GM18519 (cell line): ENCODE results near the gene ENKD1.
"Not testable (repeated sequence)": the region's sequence is repeated elsewhere in the genome, so short reads cannot be mapped to it uniquely, and the experiment has no call there.

ENCODE experiments used
- ATAC-seq: cut with Tn5 transposase; IDR thresholded peaks from one replicate; pipeline ENCODE4 v1.9.1; 2021; ENCODE audit warnings: mild to moderate bottlenecking, moderate library complexity; ENCODE audit not compliant: unreplicated experiment, low FRiP score

ENKD1 gene

GRCh38 chr16:67666559-67667452 lies at the start of gene ENKD1, which contains the start of gene C16orf86:
TSS of gene ENKD1 (minus strand) at chr16:67666750. CDS start at chr16:67666442, 308 bp downstream.
TSS of gene C16orf86 (plus strand) at chr16:67666814. CDS start at chr16:67666971, 157 bp downstream.
- no peak for ATAC-seq

GRCh38 chr16:67716097-67716496 lies 49.5 kb upstream of the ENKD1 start:
- ATAC-seq: no peak

GRCh38 chr16:67714522-67714921 lies 48.0 kb upstream of the ENKD1 start:
- no peak for ATAC-seq

GRCh38 chr16:67713647-67714273 lies 47.2 kb upstream of the ENKD1 start:
- no peak for ATAC-seq

GRCh38 chr16:67710607-67711006 lies 44.1 kb upstream of the ENKD1 start:
- ATAC-seq: no peak

GRCh38 chr16:67709050-67709449 lies 42.5 kb upstream of the ENKD1 start:
- no peak for ATAC-seq

GRCh38 chr16:67708368-67708771 lies 41.8 kb upstream of the ENKD1 start:
- ATAC-seq: no peak

- ATAC-seq: no peak
Measured at GRCh38 chr16:67707790-67708189, 41.2 kb upstream of the ENKD1 start.

GRCh38 chr16:67707210-67707609 lies 40.7 kb upstream of the ENKD1 start:
- ATAC-seq: no peak

- ATAC-seq: no peak
Measured at GRCh38 chr16:67704110-67704509, 37.6 kb upstream of the ENKD1 start.

- no peak for ATAC-seq
Measured at GRCh38 chr16:67703626-67704025, 37.1 kb upstream of the ENKD1 start.

GRCh38 chr16:67702130-67702529 lies 35.6 kb upstream of the ENKD1 start:
- no peak for ATAC-seq

- no peak for ATAC-seq
Measured at GRCh38 chr16:67701420-67701819, 34.9 kb upstream of the ENKD1 start.

- no peak for ATAC-seq
Measured at GRCh38 chr16:67699265-67699664, 32.7 kb upstream of the ENKD1 start.

GRCh38 chr16:67697422-67698185 lies 31.1 kb upstream of the ENKD1 start:
- no peak for ATAC-seq

GRCh38 chr16:67694611-67695010 lies 28.1 kb upstream of the ENKD1 start:
- no peak for ATAC-seq

- ATAC-seq: not testable (repeated sequence)
Measured at GRCh38 chr16:67693517-67694285, 27.2 kb upstream of the ENKD1 start.

- no peak for ATAC-seq
Measured at GRCh38 chr16:67685388-67686112, 19.0 kb upstream of the ENKD1 start.

- ATAC-seq: no peak
Measured at GRCh38 chr16:67683767-67684166, 17.2 kb upstream of the ENKD1 start.
